HG03095 (cell line): ENCODE data around the gene CCDC88B.

Experiments used
- ATAC-seq: cut with Tn5 transposase; IDR thresholded peaks from one replicate; pipeline ENCODE4 v1.9.1; 2021; ENCODE audit warnings: moderate library complexity; ENCODE audit not compliant: unreplicated experiment

Gene CCDC88B

GRCh38 chr11:64339754-64340408 is at the start of gene CCDC88B:
CCDC88B (plus strand) TSS chr11:64340204; CDS start chr11:64340267, 63 bp downstream.
- ATAC-seq: peak; percentile 43

- no peak for ATAC-seq
Observed at GRCh38 chr11:64290352-64291261, 49.4 kb upstream of the CCDC88B start.

- ATAC-seq: no peak
Observed at GRCh38 chr11:64291262-64291751, 48.7 kb upstream of the CCDC88B start, which contains the start of gene KCNK4. KCNK4 (plus strand) TSS chr11:64291302; CDS start chr11:64293019, 1,717 bp downstream.

GRCh38 chr11:64291752-64292459 is 48.1 kb upstream of the CCDC88B start:
- ATAC-seq: no peak

- ATAC-seq: no peak
Observed at GRCh38 chr11:64292460-64293254, 47.3 kb upstream of the CCDC88B start.

- ATAC-seq: no peak
Observed at GRCh38 chr11:64294774-64295173, 45.2 kb upstream of the CCDC88B start.

- ATAC-seq: no peak
Observed at GRCh38 chr11:64295760-64296159, 44.2 kb upstream of the CCDC88B start.

- ATAC-seq: no peak
Observed at GRCh38 chr11:64296236-64296635, 43.8 kb upstream of the CCDC88B start.

GRCh38 chr11:64296830-64297698 is 42.9 kb upstream of the CCDC88B start:
- ATAC-seq: no peak

GRCh38 chr11:64297699-64298358 is 42.2 kb upstream of the CCDC88B start:
- ATAC-seq: no peak

- ATAC-seq: no peak
Observed at GRCh38 chr11:64298966-64299846, 40.8 kb upstream of the CCDC88B start.

- ATAC-seq: no peak
Observed at GRCh38 chr11:64299847-64300648, 40.0 kb upstream of the CCDC88B start, which contains the start of gene CATSPERZ. CATSPERZ (plus strand) TSS chr11:64300358; CDS start chr11:64300411, 53 bp downstream.

- no peak for ATAC-seq
Observed at GRCh38 chr11:64303109-64304031, 36.6 kb upstream of the CCDC88B start.

- no peak for ATAC-seq
Observed at GRCh38 chr11:64304032-64304315, 36.0 kb upstream of the CCDC88B start.

- ATAC-seq: peak; percentile 13
Observed at GRCh38 chr11:64304316-64305072, 35.5 kb upstream of the CCDC88B start.
